Measurements from ENCODE around the gene CMBL. TPM values are rescaled to one million over a fixed set of nuclear protein-coding genes. Genes with fewer than 3 reads are reported as not detected.
"Not testable (repeated sequence)": the region's sequence is repeated elsewhere in the genome, so short reads cannot be mapped to it uniquely, and the experiment has no call there.

The CMBL gene
- total RNA-seq, result 1 to 10 TPM; 2.2 to 3.2 TPM

GRCh38 chr5:10307206-10308148 is at the start of gene CMBL:
Gene CMBL, minus strand, starts transcription at chr5:10307902. Its CDS starts 17,140 bp downstream, at chr5:10290762.
- intact Hi-C loops (cut with micrococcal nuclease), result no loop called here

DNA sequence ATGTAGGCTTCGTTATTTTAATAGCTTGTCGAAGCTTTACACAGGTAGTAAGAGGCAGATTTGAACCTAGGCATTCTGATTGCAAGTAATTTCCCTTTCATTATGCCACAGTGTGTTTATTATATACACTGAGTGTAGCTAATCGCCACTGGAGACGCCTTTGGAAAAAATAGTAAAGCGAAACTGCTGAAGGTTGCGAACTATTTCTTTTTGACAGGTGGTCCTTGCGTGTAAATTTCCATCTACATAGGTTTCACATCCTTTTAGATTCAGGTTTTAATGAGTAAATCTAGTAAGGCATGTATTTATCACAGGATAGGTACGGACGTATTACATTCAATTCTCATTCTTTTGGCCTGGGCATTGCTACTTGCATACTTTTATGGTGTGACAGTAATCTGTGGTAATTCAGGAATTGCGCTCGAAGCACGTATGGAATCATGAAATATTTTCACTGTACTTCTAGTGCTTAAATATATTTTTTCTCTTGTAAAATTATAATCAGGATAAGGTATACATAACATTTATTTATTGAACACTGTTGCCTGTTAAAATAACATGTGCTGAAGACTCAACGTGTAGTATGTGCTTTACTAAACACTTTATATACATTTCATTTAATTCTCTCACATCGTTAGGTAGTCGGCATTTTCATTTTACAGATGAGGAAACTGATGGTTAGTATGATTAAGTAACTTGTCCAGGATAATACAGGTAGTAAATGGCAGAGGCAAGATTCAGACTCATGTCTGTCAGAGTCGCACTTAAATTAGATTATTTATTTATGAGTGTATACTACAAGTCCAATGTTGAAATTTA is 47.6 kb upstream of the CMBL start:
- CTCF ChIA-PET, result interaction anchor here (1.1 kb wide), 1 partner anchor 29 kb away, joined by 3 read pairs; no protein-coding TSS in a partner anchor
- Mint-ChIP-seq H3K4me3 (peak overlapping the region; percentile 99), H3K27me3 (ENCODE audit: low read depth) (no peaks in the 10 kb centered on the region), H3K36me3 (ENCODE audit: low read depth) (peaks cover 2% of the 10 kb centered on the region), H3K4me1 (ENCODE audit: low read depth) (peaks cover 50% of the 10 kb centered on the region), H3K9me3 (no peaks in the 10 kb centered on the region), H3K27ac (peak overlapping the region; percentile 98)
- DNase-seq, result peak; percentile 55
- intact Hi-C loops (cut with micrococcal nuclease), result loop anchor here (1.0 to 2.0 kb wide), 2 partner anchors 64 to 406 kb away; partner anchors contain the start of gene DAP

More at GRCh38 chr5:10307206-10308148, at the start of gene CMBL:
- Mint-ChIP-seq H3K36me3 (ENCODE audit: low read depth) (no peaks in the 10 kb centered on the region), H3K4me3 (peak within 1 kb of the TSS; percentile 77), H3K9me3 (no peaks in the 10 kb centered on the region), H3K27ac (no peak within 1 kb of the TSS), H3K4me1 (ENCODE audit: low read depth) (peaks cover 8% of the 10 kb centered on the region), H3K27me3 (ENCODE audit: low read depth) (peaks cover 20% of the 10 kb centered on the region)
- CTCF ChIA-PET, result interaction anchor here (0.6 to 2.6 kb wide), 2 partner anchors 24 to 342 kb away, joined by 3 to 8 read pairs; no protein-coding TSS in a partner anchor
- peak; percentile 37 for DNase-seq

DNA sequence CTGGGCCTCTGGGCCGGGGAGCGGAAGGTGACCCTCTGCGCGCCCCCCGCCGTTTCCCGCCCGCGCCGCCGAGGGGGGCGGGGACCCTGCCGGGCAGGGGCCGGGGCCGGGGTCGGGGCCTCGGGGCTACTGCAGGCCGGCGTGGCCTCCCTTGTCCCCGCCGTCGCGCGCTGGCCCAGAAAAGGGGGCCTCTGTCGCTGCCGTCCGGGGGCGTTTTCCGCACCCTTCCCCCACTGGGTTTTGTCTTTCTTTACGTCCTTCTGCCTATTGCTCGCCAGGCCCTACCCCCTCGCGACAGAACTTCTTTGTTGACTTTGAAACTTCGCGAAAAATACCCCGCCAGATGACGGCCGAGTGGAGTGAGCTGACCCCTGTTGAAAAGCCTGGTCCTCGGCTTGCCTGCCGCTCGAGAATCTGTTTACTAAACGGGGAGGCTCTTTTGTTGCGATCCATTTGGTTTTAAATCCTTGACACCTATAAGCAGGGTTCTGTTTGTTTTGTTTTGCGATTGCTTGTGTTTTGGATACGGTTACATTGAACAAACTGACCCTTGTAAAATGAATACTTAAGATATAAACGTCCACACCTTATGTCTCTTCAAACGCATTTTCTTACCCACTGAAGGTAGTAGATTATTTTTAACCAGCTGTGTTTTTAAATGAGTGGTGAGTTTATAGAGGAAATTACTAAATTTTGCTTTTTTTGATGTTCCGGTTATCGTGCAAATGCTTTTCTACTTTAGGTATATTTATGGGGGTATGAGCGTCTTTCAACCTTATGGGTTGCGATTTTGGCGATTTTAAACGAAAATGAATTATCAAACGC is 46.6 kb upstream of the CMBL start:
- Mint-ChIP-seq H3K9me3 (no peaks in the 10 kb centered on the region), H3K4me1 (ENCODE audit: low read depth) (peaks cover 43% of the 10 kb centered on the region), H3K36me3 (ENCODE audit: low read depth) (peaks cover 2% of the 10 kb centered on the region), H3K4me3 (peak overlapping the region; percentile 99), H3K27me3 (ENCODE audit: low read depth) (no peaks in the 10 kb centered on the region), H3K27ac (peak overlapping the region; percentile 98)
- peak; percentile 51 for DNase-seq
- CTCF ChIA-PET, result interaction anchor here (1.0 to 1.6 kb wide), 3 partner anchors 14 to 70 kb away, joined by 3 to 5 read pairs (median 3); no protein-coding TSS in a partner anchor
- intact Hi-C loops (cut with micrococcal nuclease), result loop anchor here (2.0 to 5.0 kb wide), 2 partner anchors 72 to 407 kb away; partner anchors contain the start of gene DAP

DNA sequence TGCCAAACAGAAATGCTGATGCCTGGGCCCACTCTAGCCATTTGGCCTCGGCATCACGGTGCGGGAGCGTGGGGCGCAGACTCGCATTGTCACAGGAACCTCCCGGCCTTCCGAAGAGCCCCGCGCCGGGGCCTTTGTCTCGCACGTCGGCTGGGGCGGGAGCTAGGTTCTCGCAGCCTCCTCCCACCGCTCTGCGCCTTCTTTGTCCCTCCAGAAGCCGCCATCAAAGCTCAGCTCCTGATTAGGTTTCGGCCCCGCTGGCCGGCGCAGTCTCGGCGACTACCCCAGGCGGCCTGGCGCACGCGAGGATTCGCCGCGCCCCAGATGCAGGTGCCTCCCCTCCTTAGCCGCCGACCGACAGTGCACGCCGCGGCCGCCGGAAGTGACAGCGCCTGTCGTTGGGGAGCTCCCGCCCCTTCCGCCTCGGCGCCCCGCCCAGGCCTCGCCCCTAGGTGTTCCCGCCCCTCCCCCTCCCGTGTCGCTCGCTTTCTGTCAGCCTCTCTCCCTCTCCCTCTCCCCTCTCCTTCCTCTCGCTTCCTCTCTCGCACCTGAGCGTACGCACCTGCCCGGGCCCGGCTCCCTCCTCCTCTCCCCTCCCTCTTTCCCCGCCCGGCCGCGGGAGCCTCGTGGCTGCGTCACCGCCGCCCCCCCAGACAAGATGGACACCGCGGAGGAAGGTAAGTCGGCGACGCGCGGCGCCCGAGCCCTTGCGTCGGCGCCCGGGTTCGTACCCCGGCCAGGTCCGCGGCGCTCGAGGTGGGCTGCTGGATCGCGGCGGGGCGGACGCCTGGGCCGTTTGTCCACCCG is 45.7 kb upstream of the CMBL start, which contains the start of gene MARCHF6:
Gene MARCHF6, plus strand, starts transcription at position 455 of the 807 bp plus-strand sequence. Its CDS starts 204 bp downstream, at position 659.
- CTCF ChIA-PET, result interaction anchor here (1.0 to 1.6 kb wide), 2 partner anchors 15 to 70 kb away, joined by 3 to 5 read pairs; no protein-coding TSS in a partner anchor
- peak; percentile 96 for DNase-seq
- H3K4me3 Mint-ChIP-seq, result peak within 1 kb of the TSS; percentile 99
- H3K27ac Mint-ChIP-seq, result peak within 1 kb of the TSS; percentile 98
- no peaks in the 10 kb centered on the region for H3K9me3 Mint-ChIP-seq
- peaks cover 2% of the 10 kb centered on the region for H3K36me3 Mint-ChIP-seq (ENCODE audit: low read depth)
- intact Hi-C loops (cut with micrococcal nuclease), result loop anchor here (1.0 to 5.0 kb wide), 8 partner anchors 14 to 407 kb away; partner anchors contain the start of genes ANKRD33B, CCT5, DAP and ROPN1L
- no peaks in the 10 kb centered on the region for H3K27me3 Mint-ChIP-seq (ENCODE audit: low read depth)
- peaks cover 39% of the 10 kb centered on the region for H3K4me1 Mint-ChIP-seq (ENCODE audit: low read depth)

- Mint-ChIP-seq H3K9me3 (no peaks in the 10 kb centered on the region), H3K36me3 (ENCODE audit: low read depth) (peaks cover 2% of the 10 kb centered on the region), H3K4me1 (ENCODE audit: low read depth) (peaks cover 34% of the 10 kb centered on the region), H3K27ac (peak overlapping the region; percentile 97), H3K4me3 (peak overlapping the region; percentile 89), H3K27me3 (ENCODE audit: low read depth) (no peaks in the 10 kb centered on the region)
- CTCF ChIA-PET, result interaction anchor here (1.0 to 1.6 kb wide), 2 partner anchors 16 to 69 kb away, joined by 3 to 5 read pairs; no protein-coding TSS in a partner anchor
- DNase-seq, result peak; percentile 49
- intact Hi-C loops (cut with micrococcal nuclease), result loop anchor here (1.0 to 5.0 kb wide), 7 partner anchors 13 to 283 kb away; partner anchors contain the start of genes ANKRD33B, CCT5 and ROPN1L
Observed at GRCh38 chr5:10352430-10353240, 44.9 kb upstream of the CMBL start.

DNA sequence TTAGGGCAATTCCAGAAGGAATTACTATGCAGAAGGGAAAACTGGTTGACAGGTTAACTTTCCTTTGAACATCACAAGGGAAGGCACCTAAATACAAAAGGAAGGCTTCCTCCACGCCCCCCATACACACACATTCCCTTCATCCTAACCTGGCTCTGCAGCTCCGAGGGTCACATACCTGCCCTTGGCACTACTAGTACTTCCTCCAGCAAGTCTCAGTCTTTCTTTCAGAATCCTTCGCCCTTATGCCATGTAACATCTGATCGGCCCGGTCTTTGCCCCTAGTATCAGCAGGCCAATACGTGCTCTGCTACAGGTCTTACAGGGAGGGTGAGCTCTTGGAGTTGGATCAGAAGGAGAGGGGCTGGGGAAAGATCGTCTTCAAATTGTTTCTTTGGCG is 44.2 kb upstream of the CMBL start:
- intact Hi-C loops (cut with micrococcal nuclease), result loop anchor here (5.0 kb wide), 1 partner anchor 70 kb away; no protein-coding TSS in a partner anchor
- peak overlapping the region; percentile 6 for H3K27ac Mint-ChIP-seq
- H3K27me3 Mint-ChIP-seq (ENCODE audit: low read depth), result no peaks in the 10 kb centered on the region
- peaks cover 27% of the 10 kb centered on the region for H3K4me1 Mint-ChIP-seq (ENCODE audit: low read depth)
- CTCF ChIA-PET, result interaction anchor here (1.7 to 2.0 kb wide), 2 partner anchors 14 to 68 kb away, joined by 4 read pairs; no protein-coding TSS in a partner anchor
- H3K9me3 Mint-ChIP-seq, result no peaks in the 10 kb centered on the region
- DNase-seq, result no peak
- peak overlapping the region; percentile 28 for H3K4me3 Mint-ChIP-seq
- peaks cover 2% of the 10 kb centered on the region for H3K36me3 Mint-ChIP-seq (ENCODE audit: low read depth)

DNA sequence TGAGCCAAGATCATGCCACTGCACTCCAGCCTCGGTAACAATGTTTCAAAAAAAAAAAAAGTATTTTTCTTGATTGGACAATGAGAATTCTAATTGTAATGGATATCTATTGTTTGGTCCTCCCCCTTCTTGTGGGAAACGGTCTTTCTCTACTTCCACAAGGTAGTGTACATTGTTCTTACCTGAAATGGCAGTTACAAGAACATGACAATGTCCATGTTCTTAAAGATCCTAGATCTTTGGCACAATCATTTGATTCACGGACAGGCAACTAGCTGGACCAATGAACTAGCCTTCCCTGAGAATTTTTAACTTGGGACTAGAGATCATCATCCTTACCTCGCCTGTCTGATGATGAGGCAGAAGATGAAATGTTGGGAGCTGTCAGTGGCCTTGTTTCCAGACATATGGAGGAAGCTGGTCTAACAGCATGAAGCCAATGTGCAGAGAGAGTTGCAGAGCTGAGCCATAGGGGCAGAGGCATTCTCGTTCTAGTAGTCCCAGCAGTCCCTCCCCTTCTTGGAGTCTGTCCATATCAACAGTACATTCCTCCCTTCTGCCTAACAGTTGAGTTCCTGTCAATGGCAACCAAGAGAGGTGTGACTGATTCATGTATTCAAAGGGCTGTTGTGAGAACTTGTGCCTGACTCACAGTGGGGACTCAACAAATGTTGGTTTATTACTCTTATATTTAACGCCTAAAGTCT is 43.6 kb upstream of the CMBL start:
- CTCF ChIA-PET, result interaction anchor here (1.7 to 2.0 kb wide), 2 partner anchors 15 to 67 kb away, joined by 4 read pairs; no protein-coding TSS in a partner anchor
- intact Hi-C loops (cut with micrococcal nuclease), result loop anchor here (5.0 kb wide), 1 partner anchor 69 kb away; no protein-coding TSS in a partner anchor
- H3K36me3 Mint-ChIP-seq (ENCODE audit: low read depth), result peaks cover 2% of the 10 kb centered on the region
- no peaks in the 10 kb centered on the region for H3K27me3 Mint-ChIP-seq (ENCODE audit: low read depth)
- H3K4me3 Mint-ChIP-seq, result peak overlapping the region; percentile 28
- no peaks in the 10 kb centered on the region for H3K9me3 Mint-ChIP-seq
- peak; percentile 29 for DNase-seq
- peaks cover 23% of the 10 kb centered on the region for H3K4me1 Mint-ChIP-seq (ENCODE audit: low read depth)
- peak overlapping the region; percentile 10 for H3K27ac Mint-ChIP-seq

DNA sequence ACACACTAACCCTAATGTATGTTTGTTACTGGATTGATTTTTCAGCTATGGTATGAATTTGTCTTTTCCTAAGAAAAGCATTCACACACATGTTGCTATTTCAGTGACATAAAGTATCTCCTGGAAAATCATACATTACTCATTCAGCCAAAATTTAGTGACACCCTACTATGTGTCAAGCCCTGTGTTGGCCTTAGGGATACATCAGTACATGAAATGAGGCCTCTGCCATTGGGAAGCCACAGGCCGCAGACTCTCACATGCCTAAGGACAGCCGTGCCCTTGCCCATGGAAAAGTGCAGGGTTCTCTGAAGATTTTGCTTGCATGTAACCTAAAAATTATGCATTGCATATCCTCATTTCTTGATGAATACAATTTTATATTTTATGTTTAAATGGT is 40.6 kb upstream of the CMBL start:
- Mint-ChIP-seq H3K4me1 (ENCODE audit: low read depth) (peaks cover 14% of the 10 kb centered on the region), H3K36me3 (ENCODE audit: low read depth) (no peaks in the 10 kb centered on the region), H3K4me3 (no peak overlapping the region), H3K27ac (no peak overlapping the region), H3K9me3 (no peaks in the 10 kb centered on the region), H3K27me3 (ENCODE audit: low read depth) (no peaks in the 10 kb centered on the region)
- DNase-seq, result no peak
- intact Hi-C loops (cut with micrococcal nuclease), result no loop called here
- CTCF ChIA-PET, result no interaction called here

GRCh38 chr5:10344461-10345106 is 36.9 kb upstream of the CMBL start:
- CTCF ChIA-PET; intact Hi-C loops (cut with micrococcal nuclease): not testable (repeated sequence)

More at GRCh38 chr5:10344461-10345106, 36.9 kb upstream of the CMBL start:
- H3K27me3 Mint-ChIP-seq (ENCODE audit: low read depth); H3K4me1 Mint-ChIP-seq (ENCODE audit: low read depth); DNase-seq; H3K36me3 Mint-ChIP-seq (ENCODE audit: low read depth); H3K27ac Mint-ChIP-seq; H3K9me3 Mint-ChIP-seq; H3K4me3 Mint-ChIP-seq: not testable (repeated sequence)

Data from activated naive CD4-positive, alpha-beta T cell treated with anti-CD3 and anti-CD28 coated beads for 36 hours (primary cell).